HG03103 (cell line): ENCODE results near the gene HAND1.
A peak's percentile ranks its signal among the peaks of the same experiment; 100 is the strongest.

Experiments
- ATAC-seq: cut with Tn5 transposase; IDR thresholded peaks from one replicate; pipeline ENCODE4 v1.9.1; 2021; ENCODE audit warnings: low read depth; ENCODE audit not compliant: unreplicated experiment

Gene HAND1

GRCh38 chr5:154478224-154478565, at the start of gene HAND1:
Gene HAND1, minus strand, starts transcription at chr5:154478227. Its CDS starts 219 bp downstream, at chr5:154478008.
- ATAC-seq, result no peak

GRCh38 chr5:154526231-154527226, 48.5 kb upstream of the HAND1 start:
- ATAC-seq, result no peak

DNA sequence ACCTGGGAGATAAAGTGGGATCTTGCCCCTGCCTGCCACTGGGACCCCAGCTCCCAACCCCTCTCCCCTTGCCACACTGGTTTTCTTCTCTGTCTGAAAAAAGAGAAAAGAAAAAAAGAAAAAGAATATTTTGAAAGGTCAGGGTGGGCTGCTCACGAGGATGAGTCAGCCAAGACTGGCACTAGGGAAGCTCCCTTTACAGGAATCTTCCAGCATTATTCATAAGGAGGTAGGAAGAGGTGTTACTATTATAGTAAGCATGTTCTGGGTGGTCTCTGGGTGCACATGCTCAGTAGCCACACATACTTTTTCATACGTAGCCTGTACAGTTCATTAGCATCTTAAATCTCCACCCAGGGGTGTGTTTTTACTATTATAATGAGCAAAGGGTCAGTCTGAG, 46.8 kb upstream of the HAND1 start:
- no peak for ATAC-seq

DNA sequence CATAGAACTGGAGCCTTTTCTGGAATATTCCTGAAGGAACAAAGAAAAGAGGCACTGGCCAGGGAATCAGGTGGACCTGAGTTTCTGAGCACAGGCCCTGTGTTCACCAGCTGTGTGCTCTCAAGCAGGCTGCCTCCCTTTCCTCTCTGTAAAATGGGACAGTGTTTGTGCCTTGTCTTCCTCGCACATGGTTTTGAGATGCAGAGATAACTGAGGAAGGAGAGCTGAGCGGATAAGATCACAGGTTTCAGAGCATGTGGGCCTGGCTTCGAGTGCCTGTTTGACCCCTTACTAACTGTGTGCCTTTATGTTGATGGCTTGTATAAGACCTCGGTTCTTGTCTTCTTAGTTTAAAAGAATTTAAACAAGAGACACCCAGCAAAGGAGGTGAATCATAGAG, 46.2 kb upstream of the HAND1 start:
- no peak for ATAC-seq

DNA sequence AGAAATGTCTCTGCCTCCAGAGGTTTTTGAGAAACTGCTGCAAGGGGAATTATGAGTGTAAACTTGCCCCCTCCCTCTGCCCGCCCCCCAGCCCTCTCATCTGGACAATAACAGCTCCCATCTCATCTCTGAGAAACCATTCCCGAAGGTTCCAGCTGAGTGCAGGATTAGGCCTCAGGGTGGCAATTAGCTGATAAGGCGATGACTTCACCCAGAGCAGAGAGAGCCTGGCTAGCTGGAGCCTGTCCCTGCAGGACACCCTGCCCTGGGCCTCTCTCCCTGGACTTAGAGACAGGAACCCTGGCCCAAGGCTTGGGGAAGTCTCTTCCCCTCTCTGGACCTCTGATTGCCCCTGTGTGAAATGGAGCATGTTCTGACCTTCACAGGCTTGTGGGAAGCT, 45.7 kb upstream of the HAND1 start:
- no peak for ATAC-seq

DNA sequence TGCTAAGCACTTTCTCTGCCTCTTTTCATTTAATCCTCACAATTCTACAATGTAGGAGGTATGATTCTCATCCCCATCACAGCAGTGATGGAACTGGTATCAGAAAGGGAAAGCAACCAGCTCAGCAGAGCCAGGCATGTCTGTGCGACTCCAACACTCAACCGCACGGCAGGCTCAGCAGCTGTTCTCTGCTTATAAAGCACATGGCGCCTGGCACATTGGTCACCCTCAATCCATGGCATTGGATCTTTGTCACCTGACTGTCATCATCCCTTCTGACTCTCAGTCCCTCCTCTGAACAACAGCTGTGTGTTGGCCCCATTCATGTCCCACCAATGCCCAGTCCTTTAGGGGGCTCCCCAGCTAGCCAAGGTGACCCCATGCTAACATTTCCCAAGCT, 45.1 kb upstream of the HAND1 start:
- no peak for ATAC-seq

DNA sequence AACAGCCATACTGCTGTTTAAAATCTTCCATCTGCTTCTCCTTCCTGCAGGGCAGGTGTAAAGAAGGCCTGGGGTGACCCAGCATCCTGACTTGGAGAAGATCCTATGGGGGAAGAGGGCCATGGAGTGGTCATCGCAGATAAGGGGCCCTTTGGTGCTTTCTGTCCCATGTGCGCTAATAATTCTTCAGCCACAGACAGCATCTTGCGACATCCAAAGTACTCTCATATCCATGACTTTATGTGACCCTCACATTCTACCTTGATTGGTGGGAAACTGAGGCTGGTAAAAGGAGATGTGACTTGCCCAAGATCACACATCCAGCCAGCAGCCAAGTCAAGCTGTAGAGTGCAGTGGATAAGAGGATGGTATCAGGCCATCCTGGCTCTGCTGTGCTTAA, 44.3 kb upstream of the HAND1 start:
- no peak for ATAC-seq

DNA sequence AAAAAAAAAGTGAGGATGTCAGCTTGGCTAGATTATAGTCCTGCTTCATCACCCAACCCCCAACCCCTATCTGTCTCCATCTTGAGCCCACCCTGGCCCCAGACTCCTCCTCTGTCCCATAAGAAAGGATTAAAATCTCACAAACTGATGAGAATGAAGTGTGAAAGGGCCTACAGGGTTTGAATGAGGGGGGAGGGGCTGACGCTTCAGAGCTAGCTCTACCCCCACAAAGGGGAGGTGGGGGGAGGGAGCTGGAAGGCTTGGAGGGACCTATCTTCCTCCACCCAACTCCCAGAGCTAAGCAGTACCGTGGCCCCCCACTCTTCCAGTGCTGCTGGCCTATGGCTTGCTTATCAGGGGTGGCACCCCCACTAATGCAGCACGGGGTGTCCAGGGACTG, 43.7 kb upstream of the HAND1 start:
- no peak for ATAC-seq

DNA sequence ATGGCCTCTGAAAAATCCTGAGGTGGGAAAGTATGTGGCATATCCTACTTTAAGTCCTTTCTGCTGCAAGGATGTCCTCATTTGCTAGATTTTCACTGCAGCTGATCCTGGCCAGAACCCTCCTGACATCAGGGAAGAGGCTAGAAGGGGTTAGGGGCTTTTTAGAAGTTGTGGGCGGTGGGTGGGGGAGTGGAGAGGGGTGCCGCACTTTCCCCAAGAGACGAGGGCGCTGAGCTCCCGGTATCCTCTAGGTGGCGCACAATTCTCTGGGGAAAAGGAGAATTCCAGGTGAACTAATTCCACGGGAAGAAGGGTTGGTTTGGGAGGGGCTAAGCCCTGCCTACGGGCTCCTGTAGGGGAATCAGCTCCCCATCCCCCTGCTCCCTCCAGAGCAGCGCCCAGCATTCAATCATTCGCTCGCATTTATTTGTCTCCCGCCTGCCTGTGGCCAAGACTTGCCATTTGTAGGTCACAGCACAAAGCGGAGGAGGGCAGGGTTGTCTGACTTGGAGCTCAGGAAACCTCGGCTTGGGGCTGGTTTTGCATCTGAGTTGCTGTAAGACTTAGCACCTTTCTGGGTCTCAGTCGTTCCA, 42.9 kb upstream of the HAND1 start:
- ATAC-seq, result no peak

- no peak for ATAC-seq
These were observed 41.3 kb upstream of the HAND1 start for GRCh38 chr5:154519359-154519758.

DNA sequence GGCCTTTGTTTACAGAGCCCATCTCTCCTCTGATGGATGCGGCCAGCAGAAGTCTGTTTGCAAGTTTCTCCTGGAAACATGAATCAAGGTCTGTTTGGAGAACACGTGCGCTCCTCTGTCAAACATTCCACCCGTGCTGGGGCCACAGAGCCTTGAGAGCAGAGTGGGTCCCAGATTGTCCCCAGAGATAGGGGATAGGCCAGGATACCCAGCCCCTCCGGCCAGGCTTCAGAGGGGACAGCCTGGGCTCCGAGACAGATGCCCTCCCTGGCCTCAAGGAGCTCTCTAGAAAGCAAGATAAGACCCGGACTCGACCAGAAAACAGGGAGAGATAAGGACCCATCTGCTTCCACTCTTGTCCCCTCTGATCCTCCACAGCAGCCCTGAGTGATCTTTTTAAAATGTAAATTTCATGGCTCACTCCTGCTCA, 40.4 kb upstream of the HAND1 start:
- no peak for ATAC-seq

- ATAC-seq, result no peak
These were observed 39.9 kb upstream of the HAND1 start for GRCh38 chr5:154517810-154518437.

DNA sequence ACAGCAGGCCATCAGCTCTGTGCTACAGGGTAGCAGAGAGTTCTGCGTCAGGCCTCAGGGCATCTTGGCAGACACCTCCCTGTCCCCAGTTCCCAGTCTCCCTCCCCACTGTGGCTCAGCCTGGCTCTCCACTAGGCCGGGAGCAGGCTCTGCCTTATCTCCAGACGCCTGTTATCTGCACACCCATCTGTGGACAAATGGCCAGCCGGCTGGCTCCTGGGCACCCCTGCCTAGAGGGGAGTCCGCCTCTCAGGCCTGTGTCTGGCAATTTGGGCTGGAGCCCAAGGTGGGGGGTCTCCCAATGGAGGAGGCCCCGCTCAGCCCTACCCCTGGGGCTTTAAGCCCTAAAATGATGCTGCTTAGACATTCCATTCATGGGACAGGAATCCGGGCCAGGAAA, 39.2 kb upstream of the HAND1 start:
- no peak for ATAC-seq

DNA sequence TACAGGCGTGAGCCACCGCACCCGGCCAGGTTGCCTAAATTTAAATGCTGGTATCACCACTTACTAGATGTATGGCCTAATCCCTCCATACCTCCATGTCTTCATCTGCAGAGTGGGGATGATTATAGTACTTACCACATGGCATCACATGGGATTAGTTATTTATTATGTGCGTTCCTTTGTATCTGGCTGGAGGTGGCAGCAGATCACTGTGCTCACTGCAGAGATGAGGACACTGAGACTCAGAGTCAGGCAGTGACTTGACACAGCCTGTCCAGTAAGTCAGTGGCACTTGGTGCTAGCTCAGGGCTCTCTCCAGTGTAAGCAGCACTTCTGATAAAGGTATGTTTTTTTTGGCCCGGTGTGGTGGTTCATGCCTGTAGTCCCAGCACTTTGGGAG, 38.4 kb upstream of the HAND1 start:
- no peak for ATAC-seq

DNA sequence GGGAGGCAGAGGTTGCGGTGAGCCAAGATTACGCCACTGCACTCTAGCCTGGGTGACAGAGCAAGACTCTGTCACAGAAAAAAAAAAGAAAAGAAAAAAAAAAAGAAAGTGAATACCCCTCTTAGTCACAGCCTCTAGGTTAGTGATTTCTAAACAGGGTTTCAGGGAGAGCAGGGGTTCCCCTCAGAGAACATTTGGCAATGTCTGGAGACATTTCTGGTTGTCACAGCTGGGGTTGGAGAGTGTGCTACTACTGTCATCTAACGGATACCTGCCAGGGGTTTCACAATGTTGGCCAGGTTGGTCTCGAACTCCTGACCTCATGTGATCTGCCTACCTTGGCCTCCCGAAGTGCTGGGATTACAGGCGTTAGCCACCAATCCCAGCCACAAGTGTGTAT, 37.5 kb upstream of the HAND1 start:
- peak; percentile 46 for ATAC-seq

GRCh38 chr5:154514331-154514730, 36.3 kb upstream of the HAND1 start:
- no peak for ATAC-seq

DNA sequence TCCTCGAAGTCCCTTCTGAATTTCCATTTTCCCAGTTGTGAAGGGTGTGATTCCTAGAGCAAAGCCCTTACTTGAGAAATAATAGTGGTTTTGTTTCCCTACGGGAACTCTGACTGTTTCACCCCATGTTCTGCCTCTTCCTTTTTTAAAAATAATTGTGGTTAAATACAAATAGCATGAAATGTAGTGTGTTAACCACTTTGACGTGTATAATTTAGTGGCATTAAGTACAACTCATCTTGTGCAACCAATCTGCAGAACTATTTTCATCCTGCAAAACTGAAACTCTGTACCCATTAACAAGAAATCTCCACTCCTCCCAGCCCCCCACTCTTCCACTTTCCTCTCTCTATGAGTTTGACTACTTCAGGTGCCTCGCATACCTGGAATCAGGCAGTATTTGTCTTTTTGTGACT, 35.6 kb upstream of the HAND1 start:
- ATAC-seq, result no peak

DNA sequence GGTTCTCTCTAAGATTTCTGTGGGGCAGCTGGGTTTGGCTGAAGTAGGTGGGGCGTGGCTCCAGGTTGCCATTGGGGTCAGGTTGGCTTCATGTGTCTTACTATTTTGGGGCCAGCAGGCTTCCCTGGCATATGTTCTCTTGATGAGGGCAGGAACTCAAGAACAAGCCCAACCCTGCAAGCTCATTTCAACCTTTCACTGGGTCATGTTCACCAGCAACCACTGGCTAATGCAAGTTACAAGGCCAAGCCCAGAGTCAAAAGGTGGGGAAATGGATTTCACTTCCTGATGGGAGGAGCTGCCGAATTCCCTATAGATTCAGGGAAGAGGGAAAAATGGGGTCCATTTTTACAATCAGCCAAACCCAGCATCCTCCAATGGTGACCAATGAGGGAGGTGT, 34.0 kb upstream of the HAND1 start:
- no peak for ATAC-seq

DNA sequence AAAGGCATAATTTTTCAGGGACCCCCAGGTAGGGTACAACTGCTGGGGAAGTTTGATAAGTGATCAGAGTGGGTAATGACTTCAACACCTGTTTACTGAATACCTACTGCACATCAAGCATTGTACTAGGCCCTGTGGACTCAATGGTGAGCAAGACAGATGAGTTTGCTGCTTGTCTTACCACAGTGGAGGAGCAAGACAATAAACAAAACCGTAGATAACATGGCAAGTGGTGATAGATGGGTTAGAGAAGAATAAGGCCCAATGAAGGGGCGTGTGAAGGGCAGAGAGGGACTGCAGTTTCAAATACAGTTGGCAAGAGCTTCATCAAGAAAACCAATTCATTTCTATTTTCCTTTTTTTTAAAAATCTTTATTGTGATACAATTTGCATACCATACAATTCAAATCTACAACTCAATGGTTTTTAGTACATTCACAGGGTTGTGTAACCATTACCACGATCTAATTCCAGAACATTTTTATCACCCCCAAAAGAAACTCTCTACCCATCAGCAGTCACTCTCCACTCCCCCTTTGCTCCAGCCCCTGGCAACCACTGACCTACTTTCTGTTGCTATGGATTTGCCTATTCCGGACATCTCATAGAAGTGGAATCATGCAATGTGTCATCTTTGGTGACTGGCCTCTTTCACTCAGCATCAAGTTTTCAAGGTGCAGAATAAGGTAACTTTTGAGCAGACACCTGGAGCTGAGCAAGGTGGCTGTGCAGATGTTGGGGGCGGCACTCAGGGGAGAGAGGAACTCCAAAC, 31.9 kb upstream of the HAND1 start:
- ATAC-seq, result no peak

DNA sequence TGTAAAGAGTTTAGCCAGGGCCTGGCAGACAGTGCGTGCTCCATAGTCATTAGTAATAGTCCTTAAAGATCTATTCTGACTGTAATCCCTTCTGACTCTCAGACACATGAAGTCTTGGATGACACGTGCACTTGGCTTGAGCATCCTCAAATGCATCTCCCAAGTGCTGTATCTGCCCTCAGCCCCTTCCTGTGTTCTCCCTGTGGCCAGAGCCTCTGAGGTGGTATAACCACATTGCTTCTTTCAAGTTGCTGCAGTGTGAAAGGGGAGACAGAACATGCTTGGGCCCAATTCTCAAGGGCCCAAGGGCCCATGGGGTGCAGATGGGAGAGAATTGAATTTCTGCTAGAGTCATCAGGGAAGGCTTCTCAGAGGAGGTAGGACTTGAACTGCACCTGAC, 30.1 kb upstream of the HAND1 start:
- ATAC-seq, result no peak

DNA sequence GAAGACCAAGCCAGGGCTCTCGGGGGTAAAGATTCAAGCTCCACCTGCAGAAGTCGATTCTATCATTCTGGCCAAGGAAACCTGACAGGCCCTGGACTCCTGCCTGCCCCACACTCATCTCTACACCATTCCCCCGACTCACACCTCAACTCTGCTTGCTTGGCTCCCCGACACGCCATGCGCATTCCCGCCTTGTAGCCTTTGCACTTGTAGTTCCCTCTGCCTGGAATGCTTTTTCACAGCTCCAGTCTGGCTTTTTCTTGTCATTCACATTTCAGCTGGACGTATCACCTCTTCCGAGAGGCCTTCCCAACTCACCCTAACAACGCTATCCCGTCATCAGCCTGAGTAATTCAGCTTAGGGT, 28.7 kb upstream of the HAND1 start:
- ATAC-seq, result no peak
